HG02970 (cell line): ENCODE results near the gene PARN.
"Not testable (repeated sequence)": the region's sequence is repeated elsewhere in the genome, so short reads cannot be mapped to it uniquely, and the experiment has no call there.

Source experiments
- ATAC-seq: cut with Tn5 transposase; IDR thresholded peaks from one replicate; pipeline ENCODE4 v1.9.1; 2021; ENCODE audit warnings: mild to moderate bottlenecking, moderate library complexity, moderate number of reproducible peaks; ENCODE audit not compliant: unreplicated experiment, low FRiP score

The PARN gene

GRCh38 chr16:14629919-14630619, at the start of gene PARN:
Gene PARN, minus strand, starts transcription at chr16:14630260. Its CDS starts 135 bp downstream, at chr16:14630125.
- ATAC-seq: peak; percentile 53

- ATAC-seq: no peak
Measured at GRCh38 chr16:14678748-14679497, 48.9 kb upstream of the PARN start.

GRCh38 chr16:14677627-14678026, 47.6 kb upstream of the PARN start:
- ATAC-seq: no peak

DNA sequence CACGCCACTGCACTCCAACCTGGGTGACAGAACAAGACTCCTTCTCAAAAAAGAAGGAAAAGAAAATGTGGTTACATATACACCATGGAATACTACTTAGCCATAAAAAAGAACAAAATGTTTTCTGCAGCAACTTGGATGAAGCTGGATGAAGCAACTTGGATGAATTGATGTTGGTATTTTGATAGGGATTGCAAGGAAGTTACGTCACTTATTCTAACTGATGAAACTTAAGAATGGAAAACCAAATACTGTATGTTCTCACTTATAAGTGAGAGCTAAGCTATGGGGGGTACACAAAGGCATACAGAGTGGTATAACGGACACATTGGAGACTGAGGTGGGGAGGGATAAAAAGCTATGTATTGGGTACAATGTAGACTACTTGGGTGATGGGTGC, 46.6 kb upstream of the PARN start:
- ATAC-seq: no peak

DNA sequence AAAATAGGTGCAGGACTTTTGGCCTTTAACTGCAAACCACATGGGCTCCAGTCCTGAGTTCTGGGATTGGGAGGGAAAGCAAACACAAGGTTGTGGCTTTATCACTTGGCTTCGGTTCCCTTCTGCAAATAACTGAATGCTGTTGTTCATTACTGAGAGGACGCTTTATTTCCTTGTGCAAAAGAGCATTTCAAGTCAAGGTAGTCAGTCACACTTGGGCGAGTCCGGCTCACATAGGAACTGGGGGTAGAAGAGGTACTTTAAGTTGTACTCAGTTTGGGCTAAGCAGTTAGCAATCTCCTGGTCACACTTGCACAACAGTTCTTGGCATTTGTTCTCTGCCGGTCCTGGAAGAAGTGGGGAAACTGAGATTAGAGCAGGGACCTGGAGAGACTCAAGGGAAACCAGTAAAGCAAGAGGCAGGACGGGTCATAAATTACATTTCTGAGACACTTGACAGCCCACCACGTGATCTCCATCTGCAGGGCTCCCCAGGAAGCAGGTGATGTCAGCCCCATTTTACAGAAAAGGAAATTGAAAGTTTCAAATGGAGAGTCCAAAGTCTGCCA, 42.4 kb upstream of the PARN start:
- ATAC-seq: no peak

DNA sequence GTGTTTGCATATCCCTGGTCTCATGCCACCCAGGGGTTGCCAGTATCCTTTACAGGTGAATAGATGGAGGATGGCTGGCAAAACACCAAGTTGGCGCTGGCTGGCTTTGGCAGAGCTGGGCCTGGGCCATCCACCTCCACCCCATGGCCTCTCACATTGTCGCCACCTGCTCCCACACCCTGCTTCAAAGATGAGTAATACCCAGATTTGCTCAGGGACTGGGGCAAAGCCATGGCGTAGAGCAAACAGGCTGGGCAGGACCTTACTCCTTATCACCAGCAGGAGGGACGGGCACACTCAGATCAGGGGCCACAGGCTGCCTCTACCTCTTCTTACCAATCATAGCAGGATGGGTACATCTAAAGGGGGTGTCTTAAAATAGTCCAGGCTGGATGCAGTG, 39.7 kb upstream of the PARN start:
- no peak for ATAC-seq

- ATAC-seq: no peak
Measured at GRCh38 chr16:14668556-14669223, 38.6 kb upstream of the PARN start.

DNA sequence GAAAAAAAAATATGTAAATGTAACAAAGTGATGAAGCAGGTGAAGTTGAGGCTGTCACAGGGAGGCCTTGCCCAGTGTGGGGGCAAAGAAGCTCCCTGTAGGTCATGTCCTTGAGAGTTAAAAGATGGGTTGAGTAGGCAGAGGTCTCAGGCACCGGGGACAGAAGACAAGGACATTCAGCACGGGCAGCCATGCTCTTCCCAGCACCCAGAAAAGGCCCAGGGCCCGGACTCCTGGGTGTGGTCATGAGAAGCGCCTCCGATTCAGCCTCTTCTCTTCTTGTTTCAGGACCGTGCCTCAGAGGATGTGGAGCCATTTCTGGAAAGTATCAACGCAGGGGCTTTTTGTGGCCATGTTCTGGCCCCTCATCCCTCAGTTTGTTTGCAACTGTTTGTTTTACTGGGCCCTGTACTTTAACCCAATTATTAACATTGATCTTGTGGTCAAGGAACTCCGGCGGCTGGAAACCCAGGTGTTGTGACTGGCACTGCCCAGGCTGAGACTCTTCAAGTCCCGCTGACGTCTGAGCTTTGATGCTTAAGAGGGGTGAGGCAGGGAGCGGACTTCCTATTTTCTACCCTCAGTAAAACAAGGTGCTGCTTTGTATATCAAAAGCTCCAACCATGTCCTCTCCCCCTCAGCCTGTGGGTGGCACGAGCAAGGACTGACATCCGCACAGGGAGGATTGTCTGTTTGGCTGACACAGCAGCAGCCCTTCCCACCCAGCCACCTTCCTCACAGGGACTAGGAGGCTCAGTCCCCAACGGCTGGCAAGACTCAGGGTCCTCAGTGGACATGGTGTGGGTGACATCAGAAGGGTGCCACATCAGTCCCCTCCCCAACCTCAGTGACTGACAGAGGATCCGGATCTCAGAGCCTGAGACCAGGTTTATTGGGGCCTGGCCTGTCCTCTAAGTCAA, 37.5 kb upstream of the PARN start:
- no peak for ATAC-seq

- ATAC-seq: no peak
Measured at GRCh38 chr16:14658063-14658462, 28.0 kb upstream of the PARN start.

DNA sequence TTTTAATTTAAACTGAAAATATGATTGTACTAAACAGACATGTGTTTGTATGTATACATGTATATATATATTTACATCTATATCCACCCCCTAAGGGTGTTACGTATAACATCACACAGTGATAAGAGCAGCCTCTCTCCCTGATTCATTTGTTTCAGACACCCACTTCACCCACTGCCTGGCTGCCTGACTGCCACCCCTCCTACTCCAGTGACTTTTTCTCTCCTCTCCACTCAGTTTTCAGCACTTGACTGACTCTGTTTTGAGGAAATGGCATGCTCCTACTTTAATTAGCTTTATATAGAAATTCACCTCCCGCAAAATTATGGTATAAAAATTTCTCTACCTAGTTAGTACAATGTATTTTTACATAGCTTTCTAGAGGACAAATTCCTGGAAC, 22.7 kb upstream of the PARN start:
- no peak for ATAC-seq

DNA sequence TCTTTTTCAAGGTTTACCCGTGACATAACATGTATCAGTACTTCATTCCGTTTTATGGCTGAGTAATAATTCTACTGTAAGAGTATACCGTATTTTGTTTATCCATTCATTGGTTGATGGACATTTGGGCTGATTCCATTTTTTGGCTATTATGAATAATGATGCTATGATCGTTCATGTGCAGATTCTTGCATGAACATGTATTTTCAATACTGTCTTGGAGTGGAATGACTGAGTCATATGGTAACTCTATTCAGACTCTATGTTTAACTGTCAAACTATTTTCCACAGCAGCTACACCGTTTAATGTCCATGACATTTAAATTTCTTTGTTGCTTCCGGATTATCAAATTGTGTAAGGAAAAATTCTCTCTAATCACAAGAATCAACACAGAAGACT, 20.6 kb upstream of the PARN start:
- no peak for ATAC-seq

GRCh38 chr16:14649816-14650215, 19.8 kb upstream of the PARN start:
- ATAC-seq: no peak

GRCh38 chr16:14641926-14642325, 11.9 kb upstream of the PARN start:
- ATAC-seq: no peak

GRCh38 chr16:14641206-14641605, 11.1 kb upstream of the PARN start:
- no peak for ATAC-seq

DNA sequence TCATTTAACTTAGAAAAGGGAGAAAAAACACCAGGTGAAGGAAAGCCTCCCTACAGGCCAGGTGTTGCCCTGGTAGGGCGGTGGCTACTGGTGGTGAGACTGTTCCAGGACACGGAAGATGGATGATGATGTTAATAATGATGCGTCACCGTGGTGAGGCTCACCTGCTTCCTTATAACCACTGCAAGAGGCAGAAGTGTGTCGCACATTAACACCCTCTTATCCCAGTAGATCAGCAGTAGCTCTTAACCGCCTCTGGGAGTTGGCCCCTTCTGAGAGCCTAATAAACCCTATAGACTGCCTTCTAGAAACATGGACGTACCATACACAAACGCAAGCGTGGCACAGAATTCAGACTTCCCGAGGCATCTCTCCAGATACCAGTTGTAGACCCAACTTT, 10.5 kb upstream of the PARN start:
- no peak for ATAC-seq

- ATAC-seq: not testable (repeated sequence)
Measured at GRCh38 chr16:14636951-14637240, 6.8 kb upstream of the PARN start.

DNA sequence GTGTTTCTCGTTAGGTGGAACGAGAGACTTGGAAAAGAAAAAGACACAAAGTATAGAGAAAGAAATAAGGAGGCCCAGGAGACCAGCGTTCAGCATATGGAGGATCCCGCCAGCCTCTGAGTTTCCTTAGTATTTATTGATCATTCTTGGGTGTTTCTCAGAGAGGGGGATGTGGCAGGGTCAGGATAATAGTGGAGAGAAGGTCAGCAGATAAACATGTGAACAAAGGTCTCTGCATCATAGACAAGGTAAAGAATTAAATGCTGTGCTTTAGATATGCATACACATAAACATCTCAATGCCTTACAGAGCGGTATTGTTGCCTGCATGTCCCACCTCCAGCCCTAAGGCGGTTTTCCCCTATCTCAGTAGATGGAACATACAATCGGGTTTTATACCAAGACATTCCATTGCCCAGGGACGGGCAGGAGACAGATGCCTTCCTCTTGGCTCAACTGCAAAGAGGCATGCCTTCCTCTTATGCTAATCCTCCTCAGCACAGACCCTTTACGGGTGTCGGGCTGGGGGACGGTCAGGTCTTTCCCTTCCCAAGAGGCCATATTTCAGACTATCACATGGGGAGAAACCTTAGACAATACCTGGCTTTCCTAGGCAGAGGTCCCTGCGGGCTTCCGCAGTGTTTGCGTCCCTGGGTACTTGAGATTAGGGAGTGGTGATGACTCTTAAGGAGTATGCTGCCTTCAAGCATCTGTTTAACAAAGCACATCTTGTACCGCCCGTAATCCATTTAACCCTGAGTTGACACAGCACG, 6.3 kb upstream of the PARN start:
- ATAC-seq: not testable (repeated sequence)

GRCh38 chr16:14635395-14636165, 5.5 kb upstream of the PARN start:
- no peak for ATAC-seq

DNA sequence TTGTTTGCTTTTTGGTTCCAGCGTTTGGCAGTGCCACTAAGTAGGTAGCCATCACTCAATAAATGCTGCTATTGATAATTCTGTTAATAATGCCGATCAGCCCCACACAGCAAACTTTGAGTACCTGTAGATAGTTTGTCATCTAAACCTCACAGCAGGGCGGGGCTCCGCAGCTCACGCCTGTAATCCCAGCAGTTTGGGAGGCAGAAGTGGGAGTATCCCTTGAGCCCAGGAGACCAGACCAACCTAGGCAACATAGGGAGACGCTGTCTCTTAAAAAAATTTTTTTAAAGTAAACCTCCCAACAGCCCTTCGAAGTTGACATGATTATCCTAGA, 4.3 kb upstream of the PARN start:
- ATAC-seq: no peak
